ENCODE data around the gene FLYWCH1. TPM values are rescaled to one million over a fixed set of nuclear protein-coding genes. Genes with fewer than 3 reads are reported as not detected.

FLYWCH1 gene
- total and polyA plus RNA-seq, 2 of the 8 experiments (the other 6 are each of a cell fraction or from before 2014, with no cell fraction given): 12.4 to 23.5 TPM

DNA sequence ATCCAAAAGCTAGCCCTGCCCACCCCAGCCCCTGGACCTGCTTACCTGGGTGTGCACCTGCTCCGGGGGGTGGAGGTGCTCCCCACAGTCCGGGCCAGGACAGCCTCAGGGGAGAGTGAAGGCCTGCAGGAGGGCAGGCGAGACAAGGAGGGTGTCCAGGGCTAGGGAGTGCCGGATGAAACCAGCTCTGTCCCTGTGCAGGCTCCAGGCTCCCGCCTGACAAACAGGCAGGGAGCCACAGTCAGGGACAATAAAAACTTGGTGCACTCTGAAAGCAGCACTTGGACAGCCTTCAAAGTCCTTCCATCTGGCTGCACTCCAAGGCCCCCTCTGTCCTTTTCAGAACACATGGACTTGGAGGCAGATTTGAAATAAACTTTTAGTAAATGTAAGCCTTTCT lies 61.4 kb downstream of the FLYWCH1 start (continued):
- TF ChIP-seq RNF2 (IDR thresholded peaks at IDR 0.05; ENCODE audit: borderline replicate concordance, low read depth, low read length, missing control alignments, poor library complexity, severe bottlenecking) (no peak), PHF8 (conservative IDR thresholded peaks at IDR 0.05; ENCODE audit: low read depth, low read length) (no peak)

All from H1 (cell line).